ENCODE data around the gene TLX1. TPM values are rescaled to one million over a fixed set of nuclear protein-coding genes. Genes with fewer than 3 reads are reported as not detected.

TLX1 gene
- total and polyA plus RNA-seq, 9 donors = not detected

DNA sequence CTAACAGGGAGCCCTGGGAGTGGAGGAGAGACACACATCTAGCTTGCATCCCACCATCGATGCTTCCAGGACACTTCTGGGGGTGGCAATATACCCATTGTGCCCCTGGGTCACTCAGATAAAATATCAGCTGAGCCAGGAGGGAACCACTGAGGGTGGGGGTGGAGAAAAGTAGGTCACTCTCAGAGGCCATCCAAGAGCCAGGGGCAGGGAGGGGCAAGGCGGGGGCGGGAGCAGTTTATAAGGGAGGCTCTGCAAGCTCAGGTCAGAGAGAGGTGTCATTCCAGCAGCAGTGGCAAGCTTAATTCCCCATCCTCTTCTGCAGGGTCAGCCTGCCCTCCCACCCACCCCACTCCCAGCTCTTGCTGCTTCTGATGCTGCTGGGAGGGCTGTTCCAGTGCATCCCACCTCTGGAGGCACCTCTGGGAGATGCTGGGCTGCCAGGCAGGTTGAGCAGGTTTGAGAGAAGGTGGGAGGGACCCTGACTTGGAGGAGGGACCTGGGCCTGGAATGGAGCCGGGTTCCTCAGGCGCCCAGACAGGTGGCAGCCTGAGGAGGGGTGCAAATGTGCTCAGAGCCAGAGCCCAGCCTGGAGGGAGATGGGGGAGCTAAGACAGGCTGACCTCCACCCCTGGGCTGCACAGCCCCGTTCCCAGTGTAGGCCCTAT, 20.1 kb upstream of the TLX1 start:
- H3K4me3 ChIP-seq = no peak overlapping the region
- intact Hi-C loops (cut with DNase I) = no loop called here
- H3K27me3 ChIP-seq = no peaks in the 10 kb centered on the region

DNA sequence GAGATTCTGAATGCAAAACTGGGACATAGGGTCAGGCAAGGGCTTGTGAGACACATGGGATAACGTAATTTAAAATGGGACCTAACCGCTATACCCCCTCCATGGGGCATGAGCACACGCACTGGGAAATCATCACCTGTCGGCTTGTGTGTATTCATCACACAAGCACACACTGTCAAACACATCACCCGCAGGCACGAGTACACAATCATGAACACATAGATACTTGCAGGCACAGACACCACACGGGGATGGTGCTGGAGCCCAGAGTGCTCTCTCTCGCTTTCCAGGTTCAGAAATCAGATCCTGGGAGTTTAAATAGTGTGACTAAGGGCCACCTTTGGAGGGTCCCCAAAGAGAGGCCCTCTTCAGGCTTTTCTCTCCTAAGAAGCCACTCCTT, 19.6 kb upstream of the TLX1 start:
- no peak overlapping the region for H3K4me3 ChIP-seq
- H3K27me3 ChIP-seq = no peaks in the 10 kb centered on the region
- intact Hi-C loops (cut with DNase I) = no loop called here
- TF ChIP-seq, protein P1, sequence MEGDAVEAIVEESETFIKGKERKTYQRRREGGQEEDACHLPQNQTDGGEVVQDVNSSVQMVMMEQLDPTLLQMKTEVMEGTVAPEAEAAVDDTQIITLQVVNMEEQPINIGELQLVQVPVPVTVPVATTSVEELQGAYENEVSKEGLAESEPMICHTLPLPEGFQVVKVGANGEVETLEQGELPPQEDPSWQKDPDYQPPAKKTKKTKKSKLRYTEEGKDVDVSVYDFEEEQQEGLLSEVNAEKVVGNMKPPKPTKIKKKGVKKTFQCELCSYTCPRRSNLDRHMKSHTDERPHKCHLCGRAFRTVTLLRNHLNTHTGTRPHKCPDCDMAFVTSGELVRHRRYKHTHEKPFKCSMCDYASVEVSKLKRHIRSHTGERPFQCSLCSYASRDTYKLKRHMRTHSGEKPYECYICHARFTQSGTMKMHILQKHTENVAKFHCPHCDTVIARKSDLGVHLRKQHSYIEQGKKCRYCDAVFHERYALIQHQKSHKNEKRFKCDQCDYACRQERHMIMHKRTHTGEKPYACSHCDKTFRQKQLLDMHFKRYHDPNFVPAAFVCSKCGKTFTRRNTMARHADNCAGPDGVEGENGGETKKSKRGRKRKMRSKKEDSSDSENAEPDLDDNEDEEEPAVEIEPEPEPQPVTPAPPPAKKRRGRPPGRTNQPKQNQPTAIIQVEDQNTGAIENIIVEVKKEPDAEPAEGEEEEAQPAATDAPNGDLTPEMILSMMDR (IDR thresholded peaks at IDR 0.05) = no peak
- TF ChIP-seq POLR2A (IDR thresholded peaks at IDR 0.05) = no peak
- TF ChIP-seq EP300 (IDR thresholded peaks at IDR 0.05) = no peak
- H3K4me1 ChIP-seq (ENCODE audit: insufficient read depth) = no peaks in the 10 kb centered on the region
- no peaks in the 10 kb centered on the region for H3K36me3 ChIP-seq
- no peaks in the 10 kb centered on the region for H3K9me3 ChIP-seq
- H3K27ac ChIP-seq = no peak overlapping the region
- no peak for DNase-seq
- 81 to 86% (median 84%) methylated on average over 8 of the region's 8 CpGs for WGBS, 3 donors

More for the DNA sequence above, 20.1 kb upstream of the TLX1 start:
- WGBS, 3 donors = 28 to 36% (median 33%) methylated on average over 6 of the region's 6 CpGs
- Histone ChIP-seq H3K36me3 (no peaks in the 10 kb centered on the region), H3K27ac (no peak overlapping the region), H3K9me3 (no peaks in the 10 kb centered on the region), H3K4me1 (ENCODE audit: insufficient read depth) (no peaks in the 10 kb centered on the region)
- no peak for DNase-seq
- TF ChIP-seq POLR2A (IDR thresholded peaks at IDR 0.05) (no peak), EP300 (IDR thresholded peaks at IDR 0.05) (no peak)
- TF ChIP-seq, protein P1 (IDR thresholded peaks at IDR 0.05) = no peak

DNA sequence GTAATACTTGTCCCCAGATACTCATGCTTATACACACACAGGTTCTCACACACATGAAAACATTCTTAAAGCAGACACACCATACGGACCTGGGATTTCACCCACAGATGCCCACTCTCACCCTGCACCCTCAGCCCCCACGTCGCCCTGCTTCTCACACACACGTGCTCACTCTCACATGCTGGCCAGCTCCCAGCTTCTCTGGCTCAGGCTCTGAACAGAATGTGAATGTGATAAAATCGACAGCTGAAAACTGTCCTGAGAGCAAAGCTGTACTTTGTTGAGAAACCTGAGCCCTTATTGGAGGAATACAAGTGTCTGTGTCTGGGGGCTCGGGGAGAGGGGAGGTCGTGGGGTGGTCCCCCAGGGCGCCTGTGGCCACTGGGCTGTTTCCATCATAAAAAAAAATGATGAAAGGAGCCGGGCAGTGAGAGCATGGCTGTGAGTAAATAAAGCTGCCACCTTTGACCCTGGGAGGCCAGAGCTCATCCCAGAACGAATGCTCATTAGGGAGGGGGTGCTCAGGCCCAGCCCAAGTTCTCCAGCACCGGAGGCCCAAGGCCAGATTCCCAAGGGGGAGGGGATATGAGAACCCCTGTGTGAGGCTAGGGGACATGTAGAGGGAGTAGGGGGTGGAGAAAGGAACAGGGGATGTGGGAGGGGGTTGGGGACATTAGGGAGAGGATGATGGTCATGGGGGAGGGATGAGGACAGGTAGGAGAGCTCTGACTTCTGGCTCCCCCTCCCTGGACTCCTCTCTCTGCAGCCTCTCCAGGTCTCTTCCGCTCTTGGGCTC, 18.1 kb upstream of the TLX1 start:
- Histone ChIP-seq H3K9me3 (no peaks in the 10 kb centered on the region), H3K4me1 (ENCODE audit: insufficient read depth) (no peaks in the 10 kb centered on the region), H3K36me3 (no peaks in the 10 kb centered on the region), H3K27ac (no peak overlapping the region), H3K27me3 (no peaks in the 10 kb centered on the region), H3K4me3 (no peak overlapping the region)
- TF ChIP-seq POLR2A (IDR thresholded peaks at IDR 0.05) (no peak), EP300 (IDR thresholded peaks at IDR 0.05) (no peak)
- TF ChIP-seq, protein P1 (IDR thresholded peaks at IDR 0.05) = no peak
- 8 to 9% (median 9%) methylated on average over 12 of the region's 12 CpGs for WGBS, 3 donors
- intact Hi-C loops (cut with DNase I) = no loop called here
- DNase-seq = no peak

DNA sequence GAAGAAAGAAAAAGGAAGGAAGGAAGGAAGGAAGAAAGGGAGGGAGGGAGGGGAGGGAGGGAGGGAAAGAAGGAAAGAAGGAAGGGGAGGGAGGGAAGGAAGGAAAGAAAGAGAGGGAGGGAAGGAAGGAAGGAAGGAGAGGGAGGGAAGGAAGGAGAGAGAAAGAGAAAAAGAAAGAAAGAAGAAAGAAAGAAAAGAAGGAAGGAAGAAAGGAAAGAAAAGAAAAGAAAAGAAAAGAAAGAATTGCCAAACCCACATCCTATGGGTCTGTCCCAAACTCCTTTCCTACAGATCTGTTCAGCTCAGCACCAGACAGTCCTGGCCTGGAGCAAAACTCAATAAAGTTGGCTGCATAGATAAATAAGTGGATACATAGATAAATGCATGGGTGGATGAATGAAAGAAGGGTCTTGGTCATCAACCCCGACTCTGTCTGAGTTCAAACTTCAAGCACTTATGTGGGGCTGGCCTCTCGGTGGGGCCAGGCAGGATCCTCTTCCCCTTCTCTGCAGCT, 17.2 kb upstream of the TLX1 start:
- no peak for DNase-seq
- 62 to 86% (median 70%) methylated on average over 2 of the region's 2 CpGs for WGBS, 3 donors

More for the DNA sequence above, 17.2 kb upstream of the TLX1 start:
- H3K4me1 ChIP-seq (ENCODE audit: insufficient read depth) = no peaks in the 10 kb centered on the region
- H3K27ac ChIP-seq = no peak overlapping the region
- H3K36me3 ChIP-seq = no peaks in the 10 kb centered on the region
- TF ChIP-seq, protein P1 (IDR thresholded peaks at IDR 0.05) = no peak
- no peak for TF ChIP-seq EP300 (IDR thresholded peaks at IDR 0.05)
- TF ChIP-seq POLR2A (IDR thresholded peaks at IDR 0.05) = no peak
- H3K4me3 ChIP-seq = no peak overlapping the region
- no peaks in the 10 kb centered on the region for H3K27me3 ChIP-seq
- intact Hi-C loops (cut with DNase I) = no loop called here
- no peaks in the 10 kb centered on the region for H3K9me3 ChIP-seq

All from ovary (tissue), 9 donors.